ENCODE data around the gene GRIN3A.

- TF ChIP-seq CTCF (IDR thresholded peaks at IDR 0.05) (no peak), POLR2A (IDR thresholded peaks at IDR 0.05) (peak; percentile 33), POLR2AphosphoS5 (IDR thresholded peaks at IDR 0.05) (peak; percentile 42 to 69 (median 56))
Measured at GRCh38 chr9:101533334-101534204, 204.9 kb downstream of the GRIN3A start, which contains the start of gene RNF20.

All from transverse colon (tissue), 4 donors.